GM18868 (cell line): Measurements from ENCODE around the gene HORMAD2.
"Not testable (repeated sequence)": the region's sequence is repeated elsewhere in the genome, so short reads cannot be mapped to it uniquely, and the experiment has no call there.

Source experiments
- ATAC-seq: cut with Tn5 transposase; IDR thresholded peaks from one replicate; pipeline ENCODE4 v1.9.1; 2021; ENCODE audit warnings: mild to moderate bottlenecking, moderate library complexity; ENCODE audit not compliant: unreplicated experiment

Gene HORMAD2

DNA sequence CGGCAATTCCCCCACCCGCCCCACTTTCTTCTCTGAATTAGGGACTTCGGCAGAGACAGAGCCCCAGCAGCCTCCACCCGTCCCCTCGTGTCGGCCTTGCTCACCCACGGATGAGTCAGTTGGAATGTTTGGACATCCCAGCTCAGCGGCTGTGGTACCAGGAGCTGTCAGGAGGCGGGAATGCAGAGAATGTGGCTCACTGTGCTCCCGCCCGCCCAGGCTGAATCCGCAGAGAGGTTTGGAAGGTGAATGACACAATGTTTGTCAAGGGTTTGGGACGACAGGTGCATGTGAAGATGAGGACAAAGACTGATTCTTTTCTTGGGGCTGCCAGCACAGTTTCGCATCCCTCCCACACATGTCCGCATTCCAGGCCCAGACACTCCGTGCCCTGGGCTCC lies 126.7 kb downstream of the HORMAD2 start:
- ATAC-seq, result no peak

DNA sequence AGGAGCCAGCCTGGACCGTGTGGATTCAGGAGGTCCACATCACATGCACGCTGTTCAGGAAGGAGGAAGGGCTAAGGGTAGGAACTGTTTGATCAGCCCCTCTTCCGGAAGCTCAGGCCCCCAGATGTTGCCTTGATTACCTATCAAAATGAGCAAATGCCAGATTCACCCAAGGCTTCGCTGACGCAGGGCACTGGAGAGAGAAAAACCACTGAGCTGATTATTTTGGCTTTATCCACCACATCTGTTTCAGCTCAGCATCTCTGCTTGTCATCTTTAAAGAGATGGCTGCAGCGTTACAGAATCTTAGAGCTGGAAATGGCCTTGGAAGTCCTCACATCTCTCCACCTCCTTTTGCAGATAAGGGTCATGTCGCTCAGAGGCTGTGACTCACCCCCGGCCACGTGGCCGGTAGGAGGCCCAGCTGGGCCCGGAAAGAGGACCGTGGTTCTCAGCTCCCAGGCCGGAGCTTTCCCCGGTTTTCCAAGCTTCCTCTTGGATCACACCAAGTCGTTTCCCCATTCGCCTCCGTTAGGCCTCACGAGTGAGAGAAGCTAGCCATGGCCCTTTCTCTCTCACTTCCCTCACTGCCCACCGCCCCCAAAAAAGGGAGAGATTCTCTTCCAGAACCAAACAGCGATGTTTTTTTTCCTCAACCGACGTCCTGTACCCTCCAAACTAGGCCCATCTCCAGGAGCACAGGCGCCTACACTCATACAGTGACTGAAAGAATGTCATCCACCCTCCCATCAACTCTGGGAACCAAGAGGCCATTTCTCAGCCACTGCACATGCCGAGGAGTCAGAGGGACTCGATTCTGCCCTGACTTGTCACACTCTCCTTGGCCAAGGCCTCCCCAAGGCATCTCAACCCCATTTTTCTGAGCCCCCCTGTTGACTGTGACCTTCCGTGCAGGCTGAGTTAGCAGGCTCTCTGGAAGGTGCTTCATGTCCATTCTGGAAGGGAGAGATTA lies 128.7 kb downstream of the HORMAD2 start:
- no peak for ATAC-seq

DNA sequence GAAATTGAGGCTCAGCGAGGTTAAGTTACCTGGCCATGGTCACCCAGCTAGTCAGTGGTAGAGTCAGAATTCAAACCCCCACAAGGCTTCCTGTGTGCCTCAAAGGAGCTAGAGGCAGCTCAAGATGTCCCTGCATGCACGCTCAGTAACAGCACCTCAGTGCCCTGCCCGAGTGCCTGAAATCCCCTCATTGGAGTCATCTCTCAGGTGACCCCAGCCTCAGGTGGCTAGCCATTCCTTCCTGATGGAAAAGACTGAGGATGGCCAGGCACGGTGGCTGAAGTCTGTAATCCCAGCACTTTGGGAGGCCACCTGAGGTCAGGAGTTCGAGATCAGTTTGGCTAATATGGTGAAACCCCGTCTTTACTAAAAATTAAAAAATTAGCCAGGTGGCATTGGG lies 129.4 kb downstream of the HORMAD2 start:
- no peak for ATAC-seq

DNA sequence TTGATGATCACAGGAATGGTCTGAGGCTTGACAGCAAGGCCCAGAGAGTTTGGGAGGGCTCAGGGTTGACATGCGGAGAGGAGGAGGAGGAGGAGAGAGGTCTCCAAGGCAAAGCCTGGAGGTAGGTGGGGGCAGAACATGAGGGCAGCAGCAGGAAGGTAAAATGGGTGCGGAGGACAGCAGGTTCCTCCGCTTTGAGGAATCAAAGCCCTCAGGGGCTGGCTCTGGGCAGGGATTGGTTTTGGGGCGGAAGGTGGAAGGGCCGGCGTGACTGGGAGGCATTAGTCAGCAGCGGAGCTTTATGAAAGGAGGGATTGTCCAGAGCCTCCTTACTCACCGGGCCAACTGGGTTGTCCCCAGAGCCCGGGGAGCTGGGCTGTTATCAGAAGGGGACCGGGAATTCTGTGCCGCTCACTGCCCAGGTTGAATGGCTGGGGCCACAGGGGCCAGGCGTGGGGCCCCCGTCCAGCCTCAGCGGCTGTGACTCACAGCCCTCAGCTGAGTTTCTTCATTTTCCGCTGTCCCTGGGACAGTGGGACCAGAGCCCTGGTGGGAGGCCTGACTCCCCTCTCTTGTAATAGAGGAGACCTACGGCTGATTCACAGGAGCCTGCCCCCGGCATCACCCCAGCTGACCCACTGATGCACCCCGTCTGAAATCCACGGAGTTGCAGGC lies 130.1 kb downstream of the HORMAD2 start:
- ATAC-seq, result no peak

DNA sequence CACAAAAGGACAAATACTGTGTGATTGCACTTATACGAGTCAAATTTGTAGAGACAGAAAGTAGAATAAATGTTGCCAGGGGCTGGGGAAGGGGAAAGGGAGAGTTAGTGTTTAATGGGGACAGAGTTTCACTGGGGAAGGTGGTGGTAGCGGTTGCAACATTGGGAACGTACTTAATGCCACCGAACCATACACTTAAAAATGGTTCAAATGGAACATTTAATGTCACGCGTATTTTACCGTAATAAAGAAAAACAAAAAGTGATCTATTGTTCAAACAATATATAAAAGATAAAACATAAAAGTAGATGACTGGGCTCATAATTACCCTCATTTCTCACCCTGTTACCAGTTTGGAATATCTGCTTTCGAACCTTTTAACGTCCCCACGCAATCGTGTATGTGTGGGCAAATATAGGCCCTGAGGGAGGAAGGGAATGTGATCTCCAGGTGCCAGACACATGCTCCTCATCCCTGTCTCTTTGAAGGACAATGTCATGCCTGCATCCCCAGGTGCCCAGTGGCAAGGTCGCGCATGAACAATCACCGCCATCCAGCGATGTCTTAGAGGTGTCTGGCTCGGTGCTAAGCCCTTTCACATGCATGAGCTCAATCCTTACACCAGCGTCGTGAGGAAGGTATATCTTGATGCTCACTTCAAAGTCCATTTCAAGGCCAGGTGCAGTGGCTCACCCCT lies 131.0 kb downstream of the HORMAD2 start:
- no peak for ATAC-seq

DNA sequence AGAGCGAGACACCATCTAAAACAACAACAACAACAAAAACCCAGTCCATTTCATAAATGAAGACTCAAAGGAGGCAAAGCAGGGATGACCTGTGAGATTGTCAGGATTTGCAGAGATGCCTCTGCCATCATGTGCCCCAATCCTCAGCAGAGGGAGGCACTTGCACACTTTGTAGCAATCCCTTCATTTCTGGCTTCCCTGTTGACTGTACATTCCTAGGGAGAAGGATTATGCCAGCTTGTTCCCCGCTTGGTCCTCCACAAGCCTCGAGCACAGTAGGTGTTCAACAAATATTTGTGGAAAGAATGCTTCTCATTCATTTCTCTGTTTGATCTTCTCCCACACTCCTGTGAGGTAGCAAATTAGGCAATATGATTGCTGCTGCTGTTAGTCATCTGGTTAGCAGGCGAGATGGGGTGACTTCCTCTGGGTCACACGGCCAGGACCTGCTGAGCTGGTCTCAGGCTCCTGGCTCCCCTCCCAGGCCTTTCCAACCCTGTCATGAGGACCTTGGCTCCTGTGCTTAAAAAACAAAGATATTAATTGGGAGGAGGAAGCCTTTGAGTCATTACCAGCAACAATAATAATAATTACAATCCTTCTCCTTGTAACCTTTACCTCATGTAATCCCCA lies 132.2 kb downstream of the HORMAD2 start:
- no peak for ATAC-seq

DNA sequence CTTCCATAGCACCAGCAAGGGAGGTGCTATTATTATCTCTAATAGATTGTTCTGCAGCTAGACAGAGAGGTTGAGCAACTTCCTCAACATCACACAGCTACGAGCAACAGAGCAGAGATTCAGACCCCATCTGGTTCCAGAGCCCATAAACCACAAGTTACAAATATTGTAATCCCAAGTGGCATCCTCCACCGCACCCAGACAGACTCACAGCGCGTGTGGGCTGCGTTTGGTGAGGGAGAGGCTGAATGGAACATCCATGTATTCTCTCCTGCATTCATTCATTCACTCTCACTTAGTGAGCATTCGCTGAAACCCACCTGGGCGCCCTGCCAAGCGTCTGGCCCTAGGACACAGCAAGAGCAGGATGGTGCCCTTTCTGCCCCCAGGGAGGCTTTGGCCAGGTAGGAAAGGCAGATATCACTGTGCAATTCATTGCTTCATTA lies 132.8 kb downstream of the HORMAD2 start:
- ATAC-seq, result no peak

DNA sequence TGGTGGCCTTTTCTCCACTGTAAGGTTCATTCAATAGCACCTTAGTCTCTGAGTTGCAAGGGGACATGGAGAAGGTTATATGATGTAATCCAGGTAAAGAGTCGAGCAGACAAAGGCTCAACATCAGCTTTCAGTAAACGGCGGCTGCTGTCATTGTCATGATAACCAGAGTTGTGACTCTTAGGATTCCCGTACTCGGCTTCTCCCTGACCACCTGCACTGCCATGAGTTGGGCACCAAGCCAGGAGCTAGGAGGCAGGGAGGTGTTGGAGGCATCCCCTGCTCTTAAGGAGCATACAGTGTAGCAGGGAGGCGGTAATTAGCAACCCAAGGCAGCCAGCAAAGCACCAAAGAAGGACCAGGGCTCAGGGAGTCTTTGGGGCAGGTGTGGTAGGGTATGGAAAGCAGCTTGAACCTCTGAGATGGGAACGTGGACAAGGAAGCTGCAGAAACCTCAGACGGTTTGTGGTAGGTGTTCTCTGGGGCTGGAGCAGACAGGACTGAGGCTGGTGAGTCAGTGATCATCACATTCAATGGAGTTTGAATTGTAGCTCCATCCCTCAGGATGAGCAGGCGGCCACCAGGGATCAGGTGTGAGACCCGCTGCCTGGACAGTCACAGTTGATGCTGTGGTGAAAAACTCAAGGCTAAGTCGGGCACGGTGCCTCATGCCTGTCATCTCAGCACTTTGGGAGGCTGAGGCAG lies 134.6 kb downstream of the HORMAD2 start:
- no peak for ATAC-seq

DNA sequence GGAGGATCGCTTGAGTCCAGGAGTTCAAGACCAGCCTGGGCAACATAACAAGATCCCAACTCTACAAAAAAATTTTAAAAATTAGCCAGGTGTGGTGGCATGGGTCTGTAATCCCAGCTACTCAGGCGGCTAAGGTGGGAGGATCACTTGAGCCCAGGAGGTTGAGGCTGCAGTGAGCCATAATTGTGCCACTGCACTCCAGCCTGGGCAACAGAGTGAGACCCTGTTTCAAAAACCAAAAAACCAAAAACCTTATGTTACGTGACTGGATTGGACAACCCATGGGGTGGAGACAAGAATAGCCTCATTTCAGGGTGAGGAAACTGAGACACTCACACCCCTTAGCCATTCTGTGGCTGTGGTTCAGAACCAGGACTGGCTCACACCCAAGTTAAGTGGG lies 136.0 kb downstream of the HORMAD2 start:
- not testable (repeated sequence) for ATAC-seq

DNA sequence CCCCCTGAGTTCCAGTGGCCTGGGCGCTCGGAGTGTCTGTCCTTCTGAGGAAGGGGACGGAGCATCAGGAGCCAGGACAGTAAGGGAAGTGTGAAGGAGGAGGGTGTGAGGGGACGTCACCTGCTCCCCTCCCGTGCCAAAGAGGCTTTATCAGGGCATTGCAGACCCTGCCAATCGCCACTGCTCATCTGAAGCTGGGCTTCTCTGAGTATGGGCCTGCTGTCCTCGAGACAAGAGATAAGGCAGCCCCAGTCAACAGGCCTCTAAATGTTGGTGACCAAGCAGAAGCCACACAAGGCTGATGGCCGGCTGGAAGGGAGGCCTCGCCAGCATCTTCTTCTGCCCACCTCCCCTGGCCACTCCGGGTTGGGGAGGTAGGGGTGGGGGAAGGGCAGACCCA lies 136.4 kb downstream of the HORMAD2 start:
- ATAC-seq, result no peak

DNA sequence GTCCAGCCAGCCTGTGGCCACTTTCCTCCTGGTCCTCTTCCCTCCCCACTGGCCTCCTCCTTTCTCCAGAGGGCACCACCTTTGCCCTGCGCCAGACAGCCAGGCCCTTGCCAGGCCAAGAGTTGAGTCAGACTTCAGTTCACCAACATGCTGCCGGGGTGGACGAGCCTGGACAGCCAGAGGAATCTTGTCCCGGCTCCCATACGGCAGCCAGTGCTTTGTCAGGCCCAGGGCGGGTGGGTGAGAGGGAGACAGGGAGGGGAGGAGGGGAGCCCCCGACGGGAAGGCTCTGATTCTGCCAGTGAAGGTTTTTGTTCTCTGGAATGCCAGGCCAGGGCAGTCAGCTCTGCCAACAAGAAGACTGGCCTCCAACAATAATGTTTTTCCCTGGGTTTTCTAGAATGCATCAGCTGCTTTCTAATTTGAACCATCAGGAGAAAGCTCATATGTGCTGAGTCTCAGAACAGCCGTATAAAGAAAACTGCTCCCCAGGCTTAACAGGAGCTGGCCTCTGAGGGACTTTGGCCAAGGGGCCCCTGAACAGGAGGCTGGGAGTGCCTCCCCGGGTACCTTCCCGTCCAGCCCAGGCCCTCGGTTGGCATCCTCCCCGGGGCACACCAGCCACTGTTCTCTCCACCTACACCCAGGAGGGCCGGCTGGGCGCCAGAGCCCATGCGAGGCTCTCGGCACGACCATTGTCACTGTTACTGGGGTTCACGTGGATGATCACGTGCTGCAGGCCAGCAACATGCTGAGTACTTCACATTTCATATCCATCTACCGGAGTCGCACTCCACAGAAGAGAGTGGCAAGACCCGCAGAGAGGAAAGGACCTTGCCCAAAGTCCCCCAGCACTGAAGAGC lies 137.7 kb downstream of the HORMAD2 start:
- no peak for ATAC-seq

DNA sequence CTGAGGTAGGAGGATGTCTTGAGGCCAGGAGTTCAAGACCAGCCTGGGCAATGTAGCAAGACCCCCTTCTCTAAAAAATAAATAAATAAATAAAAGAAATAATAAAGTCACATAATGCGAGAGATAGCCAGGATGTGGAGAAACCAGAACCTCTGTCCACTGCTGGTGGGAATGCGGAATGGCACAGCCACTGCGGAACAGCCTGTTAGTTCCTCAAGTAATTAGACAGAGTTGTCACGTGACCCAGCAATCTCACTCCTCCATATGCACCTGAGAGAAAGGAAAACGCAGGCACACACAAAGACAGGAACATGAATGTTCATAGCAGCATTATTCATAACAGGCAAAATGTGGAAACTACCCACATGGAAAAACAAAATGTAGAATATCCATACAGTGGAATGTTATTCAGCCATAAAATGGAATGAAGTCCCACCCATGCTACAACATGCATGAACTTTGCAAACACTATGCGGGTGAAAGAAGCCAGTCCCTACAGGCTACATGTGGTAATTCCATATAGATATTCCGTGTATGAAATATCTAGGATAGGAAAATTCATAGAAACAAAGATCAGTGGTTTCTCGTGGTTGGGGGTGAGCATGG lies 138.9 kb downstream of the HORMAD2 start:
- no peak for ATAC-seq

DNA sequence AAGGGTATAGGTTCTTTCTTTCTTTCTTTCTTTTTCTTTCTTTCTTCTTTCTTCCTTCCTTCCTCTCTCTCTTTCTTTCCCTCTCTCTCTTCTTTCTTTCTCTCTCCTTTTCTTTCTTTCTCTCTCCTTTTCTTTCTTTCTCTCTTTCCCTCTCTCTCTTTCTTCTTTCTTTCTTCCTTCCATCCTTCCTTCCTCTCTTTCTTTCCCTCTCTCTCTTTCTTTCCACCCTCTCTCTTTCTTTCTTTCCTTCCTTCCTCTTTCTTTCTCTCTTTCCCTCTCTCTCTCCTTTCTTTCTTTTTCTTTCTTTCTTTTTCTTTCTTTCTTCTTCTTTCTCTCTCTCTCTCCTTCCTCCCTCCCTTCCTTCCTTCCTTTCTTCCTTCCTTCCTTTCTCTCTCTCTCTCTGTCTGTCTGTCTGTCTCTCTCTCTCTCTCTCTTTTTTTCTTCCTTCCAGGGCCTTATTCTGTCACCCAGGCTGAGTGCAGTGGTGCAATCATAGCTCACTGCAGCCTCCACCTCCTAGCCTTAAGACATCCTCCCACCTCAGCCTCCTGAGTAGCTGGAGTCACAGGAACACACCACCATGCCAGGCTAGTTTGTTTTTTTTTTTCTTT lies 139.5 kb downstream of the HORMAD2 start:
- ATAC-seq, result no peak

DNA sequence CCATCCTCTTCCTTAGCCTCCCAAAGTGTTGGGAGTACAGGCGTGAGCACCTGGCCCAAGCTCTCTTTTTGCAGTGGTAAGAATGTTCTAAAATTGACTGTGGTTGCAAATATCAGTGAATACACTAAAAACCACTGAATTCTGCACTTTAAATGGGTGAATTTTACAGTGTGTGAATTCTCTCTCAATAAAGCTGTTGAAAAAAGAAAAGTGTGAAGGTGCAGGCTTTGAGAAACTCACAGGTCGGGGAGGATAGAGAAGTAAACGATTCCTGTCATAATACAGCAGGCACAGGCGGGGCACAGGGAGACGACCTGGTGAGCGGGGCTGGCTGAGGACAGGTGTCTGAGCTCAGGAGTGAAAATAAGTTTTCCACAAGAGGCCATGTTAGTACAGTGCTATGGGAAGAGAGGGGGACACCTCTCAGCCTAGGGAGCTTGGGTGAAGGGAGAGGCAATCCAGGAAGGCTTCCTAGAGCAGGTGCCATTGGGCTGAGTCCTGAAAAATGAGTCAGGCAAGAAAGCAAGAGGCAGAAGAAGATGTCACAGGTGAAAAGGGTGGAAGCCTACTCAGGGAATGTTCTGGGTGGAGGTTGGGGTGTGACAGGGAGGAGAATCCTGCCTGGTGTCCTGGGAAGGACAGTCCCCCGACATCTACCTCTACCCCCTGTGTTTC lies 140.2 kb downstream of the HORMAD2 start:
- ATAC-seq, result no peak

DNA sequence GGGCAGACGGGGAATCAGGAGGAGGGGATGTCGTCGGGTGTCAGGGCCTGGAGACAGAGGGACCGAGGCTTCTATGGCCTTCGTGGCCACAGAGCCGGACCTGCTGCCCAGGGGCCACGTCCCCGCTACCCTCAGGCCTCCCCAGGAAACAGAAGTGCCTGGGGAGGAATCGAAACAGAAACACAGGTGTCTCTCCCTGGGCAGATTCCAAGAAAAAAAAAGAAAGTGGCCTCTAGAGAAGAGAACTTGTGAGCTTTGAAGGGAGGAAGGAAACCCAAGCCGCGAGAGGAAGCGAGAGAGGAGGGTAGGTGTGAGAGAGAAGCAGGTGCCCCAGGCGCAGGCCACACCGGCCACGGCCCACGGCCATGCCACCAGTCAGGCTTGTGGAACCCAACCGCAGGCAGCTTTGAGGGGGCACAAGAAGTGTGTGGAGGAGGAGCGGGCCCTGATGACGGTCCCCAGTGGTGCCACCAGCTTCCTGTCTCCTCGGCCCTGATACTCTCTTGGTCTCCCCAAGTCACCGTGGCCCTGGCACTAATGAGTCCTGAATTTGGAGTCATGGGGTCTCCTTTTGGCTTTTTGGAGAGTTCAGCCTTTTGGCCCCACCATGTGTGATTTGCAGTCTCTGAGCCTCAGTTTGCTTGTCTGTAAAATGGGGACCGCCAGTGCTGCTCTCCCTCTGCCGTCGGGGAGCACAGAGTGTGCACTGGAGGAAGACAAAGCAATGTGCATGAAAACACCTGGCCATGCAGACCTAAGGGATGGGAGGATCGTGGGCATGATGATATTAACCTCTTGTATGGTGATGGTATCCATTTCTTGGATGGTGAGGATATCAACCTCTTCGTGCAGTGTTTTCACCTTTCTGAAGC lies 141.1 kb downstream of the HORMAD2 start:
- ATAC-seq, result no peak

DNA sequence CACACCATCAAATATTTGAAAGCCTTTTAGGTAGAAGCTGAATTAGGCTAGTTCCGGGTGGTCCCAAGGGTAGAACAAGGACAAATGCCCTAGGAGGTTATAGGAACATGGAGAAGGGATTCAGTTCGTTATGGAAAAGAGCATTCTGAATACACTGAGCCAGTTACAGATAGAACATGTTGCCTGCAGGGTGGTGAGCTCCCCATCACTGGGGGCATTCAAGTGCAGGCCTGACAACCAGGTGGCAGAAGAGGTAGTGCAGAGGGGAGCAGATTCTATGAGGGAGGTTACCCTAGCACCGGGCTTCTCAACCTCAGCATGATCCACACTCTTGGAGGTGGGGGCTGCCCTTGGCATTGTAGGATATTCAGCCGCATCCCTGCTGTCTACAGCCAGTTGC lies 142.1 kb downstream of the HORMAD2 start:
- no peak for ATAC-seq

DNA sequence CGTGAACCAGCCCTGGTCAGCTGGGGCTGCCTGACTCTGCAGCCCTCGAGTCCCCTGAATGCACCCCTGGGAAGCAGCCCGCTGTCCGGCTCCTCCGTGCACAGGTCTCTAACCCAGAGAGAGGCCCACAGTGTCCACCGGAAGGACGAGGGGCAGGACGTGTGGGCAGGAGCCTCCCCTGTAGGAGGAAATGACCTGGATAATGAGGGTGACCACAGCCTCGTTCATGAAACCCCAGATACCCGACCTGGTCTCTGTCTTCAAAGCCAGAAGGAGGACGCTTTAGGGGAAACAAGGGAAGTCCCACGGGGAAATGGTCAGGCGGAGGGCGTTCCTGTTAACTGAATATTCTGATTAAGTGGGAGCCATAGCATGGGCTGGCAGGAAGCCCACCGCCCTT lies 143.0 kb downstream of the HORMAD2 start:
- ATAC-seq, result no peak
